ENCODE results near the gene MTCH1. TPM values are rescaled to one million over a fixed set of nuclear protein-coding genes. Genes with fewer than 3 reads are reported as not detected.

The MTCH1 gene
- total RNA-seq, 1 experiment from 2014 or later = 178 TPM

- no peak for TF ChIP-seq CTCF (IDR thresholded peaks at IDR 0.05; ENCODE audit: insufficient read depth in 1 of 2, low read depth in 1 of 2, low read length in 1 of 2, severe bottlenecking in 1 of 2, unreplicated experiment in 1 of 2)
- ChIA-PET POLR2A (no interaction called here), CTCF (interaction anchor here (0.8 kb wide), 1 partner anchor 83 kb away, joined by 3 read pairs; no protein-coding TSS in a partner anchor)
- Mint-ChIP-seq H3K27me3 (ENCODE audit: insufficient read depth, unreplicated experiment) (no peaks in the 10 kb centered on the region), H3K27ac (ENCODE audit: unreplicated experiment) (no peak overlapping the region), H3K36me3 (ENCODE audit: insufficient read depth, unreplicated experiment) (no peaks in the 10 kb centered on the region), H3K4me1 (ENCODE audit: low read depth, unreplicated experiment) (no peaks in the 10 kb centered on the region), H3K4me3 (ENCODE audit: unreplicated experiment) (no peak overlapping the region), H3K9me3 (ENCODE audit: unreplicated experiment) (no peaks in the 10 kb centered on the region)
- Histone ChIP-seq H3K4me3 (ENCODE audit: low read depth, low read length) (no peak overlapping the region), H3K27me3 (replicated peaks; ENCODE audit: control insufficient read depth, insufficient read depth, low read length) (no peaks in the 10 kb centered on the region), H3K36me3 (ENCODE audit: control insufficient read depth, insufficient read depth, low read length) (no peaks in the 10 kb centered on the region), H3K4me1 (no peaks in the 10 kb centered on the region), H3K9me3 (no peaks in the 10 kb centered on the region)
- DNase-seq = no peak
- intact Hi-C loops (cut with micrococcal nuclease; ENCODE audit: unreplicated experiment) = no loop called here
- no TSS peak for BruUV-seq (replicated peaks)
Observed at GRCh38 chr6:36924131-36924530, 61.9 kb downstream of the MTCH1 start.

GRCh38 chr6:36920546-36920945 lies 65.5 kb downstream of the MTCH1 start:
- CTCF ChIA-PET = no interaction called here
- POLR2A ChIA-PET = no interaction called here
- Mint-ChIP-seq H3K4me1 (ENCODE audit: low read depth, unreplicated experiment) (peaks cover 7% of the 10 kb centered on the region), H3K9me3 (ENCODE audit: unreplicated experiment) (no peaks in the 10 kb centered on the region), H3K4me3 (ENCODE audit: unreplicated experiment) (no peak overlapping the region), H3K36me3 (ENCODE audit: insufficient read depth, unreplicated experiment) (no peaks in the 10 kb centered on the region), H3K27me3 (ENCODE audit: insufficient read depth, unreplicated experiment) (no peaks in the 10 kb centered on the region), H3K27ac (ENCODE audit: unreplicated experiment) (no peak overlapping the region)
- H3K4me3 ChIP-seq (ENCODE audit: low read depth, low read length) = no peak overlapping the region
- no peak for DNase-seq
- no peaks in the 10 kb centered on the region for H3K4me1 ChIP-seq
- no peaks in the 10 kb centered on the region for H3K9me3 ChIP-seq
- intact Hi-C loops (cut with micrococcal nuclease; ENCODE audit: unreplicated experiment) = no loop called here
- no peaks in the 10 kb centered on the region for H3K27me3 ChIP-seq (replicated peaks; ENCODE audit: control insufficient read depth, insufficient read depth, low read length)
- BruUV-seq (replicated peaks) = no TSS peak
- no peak for TF ChIP-seq CTCF (IDR thresholded peaks at IDR 0.05; ENCODE audit: insufficient read depth in 1 of 2, low read depth in 1 of 2, low read length in 1 of 2, severe bottlenecking in 1 of 2, unreplicated experiment in 1 of 2)
- no peaks in the 10 kb centered on the region for H3K36me3 ChIP-seq (ENCODE audit: control insufficient read depth, insufficient read depth, low read length)

GRCh38 chr6:36920049-36920448 lies 65.9 kb downstream of the MTCH1 start:
- Histone ChIP-seq H3K36me3 (ENCODE audit: control insufficient read depth, insufficient read depth, low read length) (no peaks in the 10 kb centered on the region), H3K27me3 (replicated peaks; ENCODE audit: control insufficient read depth, insufficient read depth, low read length) (no peaks in the 10 kb centered on the region), H3K4me3 (ENCODE audit: low read depth, low read length) (no peak overlapping the region), H3K9me3 (no peaks in the 10 kb centered on the region), H3K4me1 (no peaks in the 10 kb centered on the region; the same call in 1 of the 2 replicates)
- Mint-ChIP-seq H3K4me1 (ENCODE audit: low read depth, unreplicated experiment) (peaks cover 7% of the 10 kb centered on the region), H3K27me3 (ENCODE audit: insufficient read depth, unreplicated experiment) (no peaks in the 10 kb centered on the region), H3K9me3 (ENCODE audit: unreplicated experiment) (no peaks in the 10 kb centered on the region), H3K27ac (ENCODE audit: unreplicated experiment) (no peak overlapping the region), H3K4me3 (ENCODE audit: unreplicated experiment) (no peak overlapping the region), H3K36me3 (ENCODE audit: insufficient read depth, unreplicated experiment) (no peaks in the 10 kb centered on the region)
- no peak for DNase-seq
- no peak for TF ChIP-seq CTCF (IDR thresholded peaks at IDR 0.05; ENCODE audit: insufficient read depth in 1 of 2, low read depth in 1 of 2, low read length in 1 of 2, severe bottlenecking in 1 of 2, unreplicated experiment in 1 of 2)
- POLR2A ChIA-PET = no interaction called here
- CTCF ChIA-PET = no interaction called here
- intact Hi-C loops (cut with micrococcal nuclease; ENCODE audit: unreplicated experiment) = no loop called here
- BruUV-seq (replicated peaks) = no TSS peak

Other genes starting within 250 kb of the MTCH1 start
- not detected in 2 replicates for gene CPNE5, start 146.8 kb downstream of the MTCH1 start, total RNA-seq (2022)
- gene PPIL1, start 111.4 kb downstream of the MTCH1 start, total RNA-seq (2022) = 57.7 and 61.2 TPM in 2 replicates
- 24.4 and 24.5 TPM in 2 replicates for gene C6orf89, start 100.2 kb downstream of the MTCH1 start, total RNA-seq (2022)
- not detected in 2 replicates for gene PI16, start 31.5 kb downstream of the MTCH1 start, total RNA-seq (2022)
- not detected in 2 replicates for gene FGD2, start 19.5 kb upstream of the MTCH1 start, total RNA-seq (2022)
- gene PIM1, start 184.0 kb upstream of the MTCH1 start, total RNA-seq (2022) = 43.8 and 48.3 TPM in 2 replicates